ENCODE measurements around the gene ISCA1.

ISCA1 gene

DNA sequence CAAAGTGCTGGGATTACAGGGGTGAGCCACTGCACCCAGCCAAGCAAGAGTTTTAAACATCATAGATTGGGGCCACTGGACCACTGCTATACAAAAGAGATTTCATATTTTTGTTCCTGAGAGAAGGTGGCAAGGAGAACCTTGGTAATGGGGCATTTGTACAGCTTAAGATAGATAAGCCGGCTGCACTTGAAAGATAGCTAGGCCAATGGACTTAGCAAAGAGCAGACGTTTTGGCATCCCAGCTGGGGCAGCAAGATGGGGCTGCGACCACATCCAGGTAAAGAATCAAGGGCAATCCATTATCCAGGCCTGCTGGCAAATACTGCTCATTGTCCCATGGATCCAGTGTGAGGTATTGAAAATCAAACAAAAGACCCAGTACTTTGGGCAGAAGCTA lies 3.9 kb upstream of the ISCA1 start:
- no peak for DNase-seq (ENCODE audit: low read depth in 2 of 2, low spot score in 1 of 2)

DNA sequence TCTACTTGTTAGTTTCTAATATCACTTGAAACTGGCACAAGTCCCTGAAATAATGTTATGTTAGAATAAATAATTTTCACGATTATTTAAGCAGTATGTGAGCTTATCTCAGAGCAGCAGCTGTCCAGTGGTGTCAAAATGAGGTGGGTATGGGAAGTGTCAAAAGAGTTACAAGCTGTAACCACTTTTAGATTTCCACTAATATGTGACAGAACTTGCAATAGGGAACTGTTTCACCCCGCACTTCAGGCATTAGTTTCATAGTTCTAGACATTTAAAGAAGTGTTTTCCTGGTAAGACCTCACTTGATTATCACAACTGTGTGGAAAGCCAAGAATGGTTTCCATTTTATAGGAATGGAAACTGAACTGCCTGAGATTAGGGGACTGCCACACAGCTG lies 2.9 kb upstream of the ISCA1 start:
- no peak for DNase-seq (ENCODE audit: low read depth in 2 of 2, low spot score in 1 of 2)

DNA sequence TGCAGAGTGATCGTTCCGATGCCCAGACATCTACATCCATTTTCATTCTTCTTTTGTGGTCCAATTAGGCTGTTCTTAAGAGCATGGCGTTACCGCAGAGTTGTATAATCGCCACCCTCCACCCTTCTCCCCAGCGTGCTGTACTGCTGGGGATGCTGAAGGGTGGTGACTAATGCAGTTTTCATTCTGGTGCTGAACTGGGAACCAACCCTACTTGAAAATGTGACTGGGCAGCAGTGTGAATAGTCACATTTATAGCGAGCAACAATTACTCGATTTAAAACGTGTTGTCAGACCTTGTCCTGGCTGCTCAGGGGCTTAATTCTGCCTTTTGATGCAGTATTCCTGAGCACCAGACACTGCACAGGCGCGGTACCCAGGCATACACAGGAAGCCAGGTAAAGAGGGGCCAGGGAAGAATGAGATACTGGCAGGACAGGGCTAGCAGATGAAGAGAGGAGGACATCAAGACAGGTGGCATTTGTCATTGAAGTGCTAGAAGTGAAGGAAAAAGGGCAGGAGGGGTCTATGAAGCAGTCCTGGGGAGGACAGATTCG lies 719 bp upstream of the ISCA1 start:
- DNase-seq (ENCODE audit: low read depth in 2 of 2, low spot score in 1 of 2), result no peak

DNA sequence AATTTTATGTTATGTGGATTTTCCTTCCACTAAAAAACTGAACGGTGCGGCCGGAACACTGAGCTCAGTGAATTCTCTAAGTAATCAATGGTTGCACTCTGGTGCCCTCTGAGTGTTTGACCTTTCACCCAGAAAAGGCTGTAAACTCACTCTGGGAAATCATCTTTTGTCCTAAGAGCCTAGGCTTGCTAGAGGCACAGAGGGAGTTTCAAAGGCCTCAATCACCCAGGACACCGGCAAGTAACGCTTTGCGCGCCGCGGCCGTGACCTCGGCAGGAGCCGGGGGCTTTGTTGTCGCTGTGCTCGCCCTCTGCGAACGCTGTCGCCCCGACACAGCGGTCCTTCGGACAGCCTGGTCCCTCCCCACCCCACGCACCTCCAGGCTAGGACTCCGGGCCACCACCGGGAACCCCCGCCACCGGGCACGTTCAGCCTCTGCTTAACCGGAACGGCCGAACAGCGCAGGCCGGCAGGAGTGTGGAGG lies 703 bp downstream of the ISCA1 start:
- no peak for DNase-seq (ENCODE audit: low read depth in 2 of 2, low spot score in 1 of 2)

DNA sequence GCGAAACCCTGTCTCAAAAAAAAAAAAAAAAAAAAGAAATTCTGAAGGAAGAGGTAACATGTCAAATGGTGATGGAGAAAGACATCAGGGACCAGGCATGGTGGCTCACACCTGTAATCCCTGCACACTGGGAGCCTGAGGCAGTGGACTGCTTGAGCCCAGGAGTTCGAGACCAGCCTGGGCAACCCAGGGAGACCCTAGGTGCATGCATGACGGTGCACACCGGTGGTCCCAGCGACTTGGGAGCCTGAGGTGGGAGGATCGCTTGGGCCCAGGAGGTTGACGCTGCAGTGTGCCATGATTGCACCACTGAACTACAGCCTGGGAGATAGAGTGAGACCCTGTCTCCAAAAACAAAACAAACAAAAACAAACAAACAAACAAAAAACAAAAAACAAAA lies 1.8 kb downstream of the ISCA1 start:
- no peak for DNase-seq (ENCODE audit: low read depth in 2 of 2, low spot score in 1 of 2)

DNA sequence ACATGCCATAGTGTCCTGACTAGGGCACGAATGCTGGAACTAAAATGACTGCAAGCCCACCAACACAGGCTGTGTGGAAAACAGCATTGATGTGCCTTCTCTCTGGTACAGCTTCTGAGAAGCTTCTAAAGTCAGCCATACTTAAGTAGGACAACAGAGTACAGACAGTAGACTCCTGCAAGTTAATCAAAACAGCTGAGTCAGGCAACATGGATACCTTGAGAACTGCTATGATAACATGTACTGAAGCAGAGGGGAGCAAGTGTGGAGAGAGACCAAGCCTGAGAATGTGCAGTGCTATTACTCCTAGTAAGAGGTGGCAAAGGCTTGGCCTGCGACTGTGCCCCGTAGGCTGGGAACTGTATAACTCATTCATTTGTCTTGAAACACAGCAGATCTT lies 2.5 kb downstream of the ISCA1 start:
- DNase-seq (ENCODE audit: low read depth in 2 of 2, low spot score in 1 of 2), result no peak

DNA sequence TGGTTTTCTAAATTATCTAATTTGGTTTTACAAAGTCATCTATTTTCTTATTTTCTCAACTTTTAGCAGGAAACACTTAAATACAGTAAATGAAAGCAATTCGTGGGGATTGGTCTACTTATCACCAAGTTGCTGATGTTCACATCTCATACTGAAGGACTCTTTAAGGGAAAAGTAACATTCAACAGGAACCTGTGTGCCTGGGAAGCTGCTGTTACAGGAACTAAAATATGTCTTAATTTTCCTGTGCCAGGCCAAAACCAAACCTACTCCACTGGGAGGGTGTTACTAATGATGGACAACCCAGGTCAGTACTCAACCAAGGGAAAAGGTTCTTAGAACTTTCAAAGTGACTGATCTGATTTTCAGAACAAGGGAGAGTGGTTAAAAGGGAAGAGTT lies 5.3 kb downstream of the ISCA1 start:
- no peak for DNase-seq (ENCODE audit: low read depth in 2 of 2, low spot score in 1 of 2)

DNA sequence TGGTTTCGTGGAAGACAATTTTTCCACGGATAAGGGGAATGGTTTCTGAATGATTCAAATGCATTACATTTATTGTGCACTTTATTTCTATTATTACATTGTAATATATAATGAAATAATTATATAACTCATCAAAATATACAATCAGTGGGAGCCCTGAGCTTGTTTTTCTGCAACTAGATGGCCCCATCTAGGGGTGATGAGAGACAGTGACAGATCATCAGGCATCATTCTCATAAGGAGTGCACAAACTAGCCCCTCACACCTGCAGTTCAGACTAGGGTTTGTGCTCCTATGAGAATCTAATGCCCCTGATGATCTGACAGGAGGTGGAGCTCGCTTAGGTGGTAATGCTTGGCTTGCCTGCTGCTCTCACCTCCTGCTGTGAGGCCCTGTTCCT lies 6.4 kb downstream of the ISCA1 start:
- DNase-seq (ENCODE audit: low read depth in 2 of 2, low spot score in 1 of 2), result no peak

DNA sequence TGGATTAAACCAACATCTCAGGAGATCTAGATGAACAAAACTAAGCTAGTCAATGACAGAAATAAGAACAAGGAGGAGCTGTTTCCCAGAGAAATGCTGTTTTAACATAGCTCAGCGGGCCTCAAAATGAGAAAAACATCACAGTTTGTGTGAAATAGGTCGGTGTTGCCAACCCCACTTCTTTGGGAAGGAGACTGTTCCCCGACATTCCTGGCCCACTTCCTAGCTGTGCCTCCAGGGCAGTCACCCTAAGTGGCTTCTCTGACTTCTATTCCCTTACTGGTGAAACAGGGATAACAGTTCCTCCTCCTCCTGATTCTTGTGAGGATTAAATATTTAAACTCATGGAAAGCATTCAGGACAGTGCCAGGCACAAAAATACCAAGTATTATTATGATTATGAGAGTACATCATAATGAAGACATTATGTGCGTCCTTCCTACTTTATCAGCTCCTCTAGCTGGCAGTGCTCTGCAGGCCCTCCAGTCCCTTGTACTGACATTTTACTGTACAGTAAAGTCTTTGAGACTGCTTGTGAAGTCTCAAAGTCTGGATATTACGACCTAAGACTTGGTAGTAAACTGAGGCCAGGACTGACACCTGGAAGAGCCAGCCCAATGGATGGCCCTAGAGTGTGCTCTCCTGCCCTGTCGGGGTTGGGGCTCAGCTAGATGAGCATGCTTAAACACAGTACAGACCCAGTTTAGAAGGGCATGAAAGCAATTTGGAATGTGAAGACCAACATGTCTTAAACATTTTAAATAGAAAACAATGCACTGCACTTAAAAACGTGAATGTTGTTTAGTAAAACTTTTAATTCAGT lies 7.3 kb downstream of the ISCA1 start:
- no peak for DNase-seq (ENCODE audit: low read depth in 2 of 2, low spot score in 1 of 2)

DNA sequence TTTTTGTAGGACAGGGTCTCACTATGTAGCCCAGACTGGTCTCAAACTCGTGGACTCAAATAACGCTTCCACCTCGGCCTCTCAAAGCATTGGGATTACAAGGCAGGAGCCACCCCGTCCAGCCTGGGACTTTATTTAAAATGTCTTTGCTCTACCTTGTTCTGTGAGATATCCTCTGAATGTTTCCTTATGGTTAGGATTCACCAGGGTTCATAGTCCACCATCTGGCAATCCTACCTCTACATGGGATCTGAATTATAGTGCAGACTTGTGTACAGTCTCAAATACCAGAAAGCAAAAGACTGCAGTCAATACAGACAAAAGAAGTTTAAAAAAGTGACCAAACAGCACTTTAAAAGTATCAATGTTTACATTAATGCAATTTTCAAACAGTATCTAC lies 10.1 kb downstream of the ISCA1 start:
- no peak for DNase-seq (ENCODE audit: low read depth in 2 of 2, low spot score in 1 of 2)

DNA sequence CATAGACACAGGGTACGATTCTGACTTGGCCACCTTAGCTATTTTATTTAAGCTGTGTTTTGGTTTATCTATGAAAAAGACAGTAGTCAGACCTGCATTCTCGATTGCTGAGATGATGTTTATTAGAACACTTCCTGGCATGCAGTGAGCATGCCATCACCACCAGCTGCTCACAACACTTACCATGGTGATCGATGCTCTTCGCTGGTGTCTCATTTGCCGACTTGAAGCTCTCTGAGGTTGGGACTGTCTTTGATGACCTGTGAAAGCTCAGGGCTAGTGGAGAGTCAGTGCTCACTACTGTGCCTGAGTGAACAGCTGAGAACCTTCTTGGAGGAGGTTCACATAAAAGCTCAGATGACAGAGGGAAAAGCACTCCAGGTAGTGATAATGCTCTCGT lies 18.5 kb downstream of the ISCA1 start:
- DNase-seq (ENCODE audit: low read depth in 2 of 2, low spot score in 1 of 2), result no peak

DNA sequence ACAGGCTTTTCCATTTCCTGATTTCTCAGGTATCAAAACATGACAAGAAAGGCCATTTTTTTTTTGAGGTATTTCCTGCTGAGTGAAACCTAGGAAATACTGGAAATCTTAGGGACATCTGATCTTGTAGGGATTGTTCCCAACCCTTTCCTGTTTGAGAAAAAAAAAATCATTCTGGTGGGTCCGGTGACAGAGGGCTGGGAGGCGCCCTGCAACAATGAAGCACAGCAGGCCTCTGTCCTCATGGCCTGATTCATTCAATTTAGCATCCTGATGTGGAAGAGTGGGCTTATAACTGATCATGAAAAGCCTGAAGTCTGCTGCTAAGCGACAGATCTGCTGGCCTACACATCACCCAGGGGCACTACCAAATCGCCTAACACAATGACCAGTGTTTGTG lies 19.8 kb downstream of the ISCA1 start:
- no peak for DNase-seq (ENCODE audit: low read depth in 2 of 2, low spot score in 1 of 2)

DNA sequence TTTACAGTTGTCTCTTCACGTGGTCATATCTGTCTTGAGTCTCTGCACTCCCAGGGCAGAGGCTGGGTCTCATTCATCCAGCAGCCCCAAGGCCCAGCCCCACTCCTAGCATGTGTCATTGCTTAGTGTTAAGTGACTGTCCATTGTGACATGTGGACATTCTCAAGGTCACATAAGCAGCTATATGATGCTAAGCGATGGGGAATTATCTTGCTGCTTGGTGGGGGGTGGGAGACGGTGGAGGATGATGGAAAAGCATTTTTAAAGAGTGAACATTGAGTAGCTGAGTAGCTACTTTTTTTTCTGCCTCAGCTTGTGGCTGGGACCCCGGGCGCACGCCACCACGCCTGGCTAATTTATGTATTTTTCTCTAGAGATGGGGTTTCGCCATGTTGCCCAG lies 22.8 kb downstream of the ISCA1 start, which contains the start of gene C9orf153:
C9orf153 (minus strand) TSS at position 101 of the 400 bp plus-strand sequence. CDS start 30,054 bp downstream, outside the sequence.
- DNase-seq (ENCODE audit: low read depth in 2 of 2, low spot score in 1 of 2), result no peak

DNA sequence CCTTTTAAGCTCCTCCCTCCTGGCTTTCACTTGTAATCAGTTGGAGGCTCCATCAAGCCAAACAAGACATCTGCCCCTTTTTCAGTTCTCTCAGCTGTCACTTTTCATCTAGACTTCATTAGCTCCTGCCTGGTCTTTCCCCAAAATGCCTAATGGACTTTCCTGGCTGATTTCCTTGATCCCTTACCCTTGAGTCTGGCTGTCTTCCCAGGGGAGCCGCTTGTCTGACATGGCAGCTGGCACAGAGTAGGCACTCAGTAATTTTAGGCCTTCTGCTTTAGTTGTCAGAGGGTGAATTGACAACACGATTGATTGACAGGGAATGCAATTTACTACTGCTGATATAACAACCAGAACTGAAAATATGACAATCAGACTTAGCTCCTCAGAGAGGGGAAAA lies 24.9 kb downstream of the ISCA1 start:
- no peak for DNase-seq (ENCODE audit: low read depth in 2 of 2, low spot score in 1 of 2)

DNA sequence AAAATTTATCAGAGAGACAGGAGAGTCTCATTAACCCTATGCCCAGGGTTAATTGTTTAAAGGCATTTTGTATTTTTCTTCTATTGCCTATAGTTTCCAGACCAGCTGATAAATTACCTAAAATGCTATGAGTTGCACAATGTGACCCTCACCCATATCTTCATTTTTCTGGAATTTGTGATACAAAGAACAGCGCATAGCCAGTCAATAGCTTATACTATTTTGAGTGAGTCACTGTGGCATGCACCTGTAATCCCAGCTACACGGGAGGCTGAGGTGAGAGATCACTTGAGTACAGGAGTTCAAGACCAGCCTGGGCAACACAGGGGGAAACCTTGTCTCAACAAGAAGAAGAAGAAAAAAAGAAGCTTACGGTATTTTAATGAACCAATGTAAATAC lies 25.7 kb downstream of the ISCA1 start:
- DNase-seq (ENCODE audit: low read depth in 2 of 2, low spot score in 1 of 2), result no peak

DNA sequence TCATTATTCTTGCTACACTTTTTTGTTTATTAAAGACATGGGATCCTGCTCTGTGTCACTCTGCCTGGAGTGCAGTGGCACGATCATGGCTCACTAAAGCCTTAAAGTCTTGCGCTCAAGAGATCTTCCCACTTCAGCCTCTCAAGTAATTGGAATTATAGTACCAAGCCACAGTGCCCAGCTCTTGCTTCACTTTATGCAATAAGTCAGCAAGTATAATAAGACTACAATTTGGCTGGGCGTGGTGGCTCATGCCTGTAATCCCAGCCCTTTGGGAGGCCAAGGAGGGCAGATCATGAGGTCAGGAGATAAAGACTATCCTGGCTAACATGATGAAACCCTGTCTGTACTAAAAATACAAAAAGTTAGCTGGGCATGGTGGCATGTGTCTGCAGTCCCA lies 28.8 kb downstream of the ISCA1 start:
- DNase-seq (ENCODE audit: low read depth in 2 of 2, low spot score in 1 of 2), result no peak

DNA sequence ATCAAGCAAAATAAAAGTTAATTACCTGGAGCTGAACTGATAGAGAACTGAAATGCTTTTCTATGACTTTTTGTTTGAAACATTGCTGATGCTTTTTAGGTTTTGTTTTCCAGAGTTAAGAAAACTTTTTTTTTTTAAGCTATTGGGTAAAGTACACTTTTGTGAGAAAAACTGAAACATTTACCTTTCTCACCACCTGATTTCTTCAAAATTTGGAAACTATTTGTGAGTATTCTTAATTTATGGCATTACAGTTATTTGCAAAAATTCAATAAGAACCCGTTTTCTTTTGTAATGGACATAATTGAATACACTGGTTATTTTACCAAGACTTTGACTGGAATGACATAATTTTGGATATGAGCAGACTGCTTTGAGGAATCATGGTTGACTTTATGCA lies 29.5 kb downstream of the ISCA1 start:
- DNase-seq (ENCODE audit: low read depth in 2 of 2, low spot score in 1 of 2), result no peak

DNA sequence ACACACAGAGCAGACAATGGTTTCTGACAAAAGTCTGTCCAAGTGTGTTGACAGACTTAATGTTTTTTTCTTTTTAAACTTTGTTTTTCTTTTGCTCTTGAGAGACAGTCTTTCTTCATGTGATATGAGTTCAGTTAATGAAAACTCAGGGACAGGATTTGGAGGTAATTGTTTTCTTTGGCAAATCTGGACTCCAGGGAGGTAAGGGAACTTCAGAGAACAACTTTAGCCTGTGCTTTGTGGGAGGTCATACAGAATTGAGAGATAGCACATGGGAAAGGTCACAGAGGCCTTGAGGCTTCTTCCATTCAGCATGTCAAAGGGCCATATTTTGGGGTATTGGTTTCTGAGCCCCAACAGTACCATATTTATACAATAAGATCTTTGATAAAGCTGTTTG lies 32.2 kb downstream of the ISCA1 start:
- no peak for DNase-seq (ENCODE audit: low read depth in 2 of 2, low spot score in 1 of 2)

DNA sequence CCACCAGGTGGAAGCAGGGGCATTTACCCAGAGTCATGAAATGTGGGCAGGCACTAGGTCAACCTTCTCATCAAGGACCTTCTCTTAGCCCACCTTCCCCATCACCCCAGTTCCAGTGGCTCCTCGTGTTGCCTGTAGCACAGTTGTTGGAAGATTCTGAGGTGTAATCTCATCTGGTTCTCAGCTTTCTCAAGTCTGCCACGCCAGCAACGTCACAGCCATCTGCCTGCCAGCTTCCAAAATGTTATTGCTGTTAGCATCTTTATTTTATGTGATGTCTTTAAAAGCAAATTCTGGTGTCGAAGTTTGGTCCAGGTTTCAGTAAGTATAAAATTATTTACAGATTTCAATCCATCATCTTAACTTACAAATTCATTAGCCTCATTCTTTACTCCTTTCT lies 33.6 kb downstream of the ISCA1 start:
- no peak for DNase-seq (ENCODE audit: low read depth in 2 of 2, low spot score in 1 of 2)

DNA sequence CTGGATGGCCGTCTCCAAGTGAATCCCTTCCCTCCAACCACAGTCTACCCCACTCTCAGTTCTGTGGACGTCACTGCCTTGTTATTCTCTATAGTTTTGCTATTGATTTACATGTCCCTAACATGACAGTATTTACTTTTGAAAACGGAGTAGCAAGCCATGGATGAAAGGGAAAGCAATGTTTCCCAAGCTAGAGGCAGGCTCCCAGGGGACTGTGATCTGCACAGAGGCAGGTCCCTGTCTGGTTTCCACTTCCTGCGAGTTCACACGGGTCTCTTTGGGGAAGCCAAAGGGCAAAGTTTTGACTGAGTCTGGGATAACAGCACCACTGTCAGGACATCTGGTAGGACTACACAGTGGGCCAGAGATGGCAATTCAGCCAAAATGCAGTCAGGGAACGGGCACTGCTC lies 35.6 kb downstream of the ISCA1 start:
- DNase-seq (ENCODE audit: low read depth in 2 of 2, low spot score in 1 of 2), result no peak

DNA sequence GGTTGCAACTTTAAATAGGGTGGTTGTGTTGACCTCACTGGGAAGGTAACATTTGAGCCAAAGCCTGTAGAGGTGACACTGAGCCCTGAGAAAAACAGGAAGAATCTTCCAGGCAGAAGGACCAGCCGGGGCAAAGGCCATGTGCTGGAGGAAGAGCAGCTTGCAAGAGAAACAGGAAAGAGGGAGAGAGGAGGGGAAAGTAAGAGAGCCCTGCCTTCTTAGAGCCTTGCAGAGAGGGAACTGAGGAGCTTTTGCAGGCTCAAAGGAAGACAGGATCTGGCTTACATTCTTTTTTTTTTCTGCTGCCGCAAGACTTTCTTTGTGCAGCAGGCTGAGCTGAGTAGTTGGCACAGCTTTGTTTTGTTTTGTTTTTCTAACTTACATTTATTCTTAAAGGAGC lies 40.3 kb downstream of the ISCA1 start:
- DNase-seq (ENCODE audit: low read depth in 2 of 2, low spot score in 1 of 2), result no peak

DNA sequence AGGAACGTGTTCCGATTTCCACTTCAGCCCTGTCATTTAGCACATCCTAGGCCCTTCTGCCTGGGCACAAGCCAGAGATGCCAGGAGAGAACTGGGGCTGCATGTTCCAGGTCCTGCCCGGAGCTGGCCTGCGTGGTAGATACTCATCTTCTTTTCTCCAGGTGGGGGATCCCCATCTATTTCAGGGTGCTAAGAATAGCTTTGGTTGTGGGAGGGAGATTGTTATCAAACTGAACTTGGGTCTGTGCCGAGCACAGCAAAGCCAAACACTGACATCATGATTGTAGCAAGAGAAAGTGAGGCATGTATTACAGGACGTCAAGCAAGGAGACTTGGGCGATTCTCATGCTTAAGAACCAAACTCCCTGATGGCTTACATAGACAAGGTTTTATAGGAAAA lies 41.1 kb downstream of the ISCA1 start:
- no peak for DNase-seq (ENCODE audit: low read depth in 2 of 2, low spot score in 1 of 2)
